Activated CD4-positive, alpha-beta memory T cell treated with anti-CD3 and anti-CD28 coated beads, Interleukin-2, amount 10 ng/mL, durations not matched to agents 7 days and 5 days (primary cell): ENCODE data around the gene FAM20C. TPM values are rescaled to one million over a fixed set of nuclear protein-coding genes. Genes with fewer than 3 reads are reported as not detected.
"Not testable (repeated sequence)": the region's sequence is repeated elsewhere in the genome, so short reads cannot be mapped to it uniquely, and the experiment has no call there.

Experiments
- CTCF ChIA-PET: fragments of 350-600 bp; sonication (Branson Sonifier 250); formaldehyde crosslinking; loops from one replicate; lab custom pipeline; 2021; ENCODE audit warnings: antibody characterized with exemption, inconsistent platforms; lab: Charles Lee
- POLR2A ChIA-PET: fragments of 350-600 bp; sonication (Branson Sonifier 250); formaldehyde crosslinking; loops from one replicate; lab custom pipeline; 2021; ENCODE audit warnings: antibody characterized with exemption; lab: Charles Lee
- DNase-seq: peaks from one replicate; pipeline ENCODE4 v3.0.0-alpha.2; 2020
- H3K27ac Mint-ChIP-seq: one replicate; pipeline ENCODE4 v1.8.0; 2021; ENCODE audit warnings: mild to moderate bottlenecking, mixed read lengths
- H3K27me3 Mint-ChIP-seq: one replicate; pipeline ENCODE4 v1.8.0; 2021; ENCODE audit warnings: mixed read lengths
- H3K36me3 Mint-ChIP-seq: one replicate; pipeline ENCODE4 v1.8.0; 2021; ENCODE audit warnings: low read depth, mixed read lengths
- H3K4me1 Mint-ChIP-seq: one replicate; pipeline ENCODE4 v1.8.0; 2021; ENCODE audit warnings: mixed read lengths
- H3K4me3 Mint-ChIP-seq: one replicate; pipeline ENCODE4 v1.8.0; 2021; ENCODE audit warnings: mild to moderate bottlenecking, mixed read lengths
- H3K9me3 Mint-ChIP-seq: one replicate; pipeline ENCODE4 v1.8.0; 2021; ENCODE audit warnings: mixed read lengths
- total RNA-seq, 2 experiments: library from RNA; stranded (reverse); gene quantifications; one replicate each; pipeline ENCODE4 v1.2.3, GENCODE V29; 2021

FAM20C gene
- total RNA-seq, 2 experiments from 2014 or later, result 0.13 TPM; not detected in 1

DNA sequence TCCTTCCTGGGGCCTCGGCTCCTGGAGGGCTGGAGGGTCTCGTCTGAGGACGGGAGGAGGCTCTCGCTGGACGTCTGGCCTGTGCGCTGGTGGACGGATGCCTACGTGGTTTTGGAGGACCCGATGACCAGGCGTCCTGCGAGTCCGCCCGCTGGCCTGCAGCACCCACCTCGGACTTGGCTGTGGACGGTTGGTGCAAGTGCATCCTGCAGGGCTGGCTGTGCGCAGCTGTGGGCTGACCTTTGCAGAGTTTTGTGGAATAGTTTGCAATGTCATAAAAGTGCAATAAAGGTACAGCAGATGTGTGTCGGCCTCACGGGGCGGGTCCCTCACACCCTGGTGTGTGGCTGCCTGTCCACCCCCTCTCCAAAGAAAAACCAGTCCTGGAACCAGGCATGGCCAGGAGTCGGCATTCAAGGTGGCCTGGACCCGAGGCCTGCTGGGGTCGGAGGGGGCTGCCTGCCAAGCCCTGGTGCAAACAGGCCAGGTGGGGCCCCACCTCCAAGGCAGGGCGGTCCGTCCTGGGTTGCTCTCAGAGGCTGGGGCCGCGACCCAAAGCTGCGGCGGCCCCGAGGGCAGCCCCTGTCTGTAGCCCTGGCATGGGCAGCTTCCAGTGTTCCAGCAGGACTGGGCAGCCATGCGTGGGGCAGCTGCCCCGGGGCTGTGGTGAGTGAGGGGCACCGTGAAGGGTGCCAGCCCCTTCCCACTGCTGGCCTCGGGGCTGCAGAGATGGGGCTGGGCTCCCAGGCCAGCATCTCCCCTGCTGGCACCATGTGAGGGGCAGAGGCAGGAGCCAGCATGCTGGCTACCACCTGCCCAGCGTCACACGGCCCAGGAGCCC lies 68.3 kb downstream of the FAM20C start:
- ChIA-PET CTCF (no interaction called here), POLR2A (no interaction called here)
- Mint-ChIP-seq H3K4me3 (no peak overlapping the region), H3K27ac (no peak overlapping the region), H3K36me3 (peaks cover 11% of the 10 kb centered on the region), H3K9me3 (peaks cover 11% of the 10 kb centered on the region), H3K27me3 (no peaks in the 10 kb centered on the region), H3K4me1 (peaks cover 3% of the 10 kb centered on the region)
- no peak for DNase-seq

- Mint-ChIP-seq H3K27ac (no peak overlapping the region), H3K36me3 (peaks cover 11% of the 10 kb centered on the region), H3K9me3 (peaks cover 11% of the 10 kb centered on the region), H3K4me3 (no peak overlapping the region), H3K27me3 (no peaks in the 10 kb centered on the region), H3K4me1 (peaks cover 3% of the 10 kb centered on the region)
- POLR2A ChIA-PET, result no interaction called here
- DNase-seq, result no peak
- CTCF ChIA-PET, result no interaction called here
Observed at GRCh38 chr7:261341-262250, 69.2 kb downstream of the FAM20C start.

DNA sequence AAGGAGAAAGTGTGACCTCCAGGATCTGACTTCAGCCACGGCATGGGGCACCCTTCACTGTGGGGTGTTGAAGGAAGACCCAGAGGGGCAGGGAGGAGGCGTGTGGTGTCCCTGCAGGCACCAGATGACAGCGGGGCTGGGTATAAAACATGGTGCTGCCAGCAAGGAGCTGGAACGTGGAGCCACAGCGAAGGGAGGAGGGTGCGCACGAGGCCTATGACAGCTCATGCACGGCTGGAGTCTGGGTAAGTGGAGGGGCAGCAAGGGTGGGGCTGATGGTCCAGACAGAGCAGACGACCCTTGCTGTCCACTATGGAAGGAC lies 69.8 kb downstream of the FAM20C start:
- no peak for DNase-seq
- Mint-ChIP-seq H3K4me3 (no peak overlapping the region), H3K9me3 (peaks cover 11% of the 10 kb centered on the region), H3K36me3 (peaks cover 11% of the 10 kb centered on the region), H3K4me1 (peaks cover 3% of the 10 kb centered on the region), H3K27ac (peak overlapping the region; percentile 31), H3K27me3 (no peaks in the 10 kb centered on the region)
- CTCF ChIA-PET, result no interaction called here
- POLR2A ChIA-PET, result no interaction called here

GRCh38 chr7:262631-263311 lies 70.4 kb downstream of the FAM20C start:
- peak overlapping the region; percentile 31 for H3K27ac Mint-ChIP-seq
- H3K4me3 Mint-ChIP-seq, H3K27me3 Mint-ChIP-seq, H3K4me1 Mint-ChIP-seq, CTCF ChIA-PET, POLR2A ChIA-PET: not testable (repeated sequence)
- H3K36me3 Mint-ChIP-seq, result peaks cover 11% of the 10 kb centered on the region
- peaks cover 11% of the 10 kb centered on the region for H3K9me3 Mint-ChIP-seq
- peak; percentile 80 for DNase-seq

DNA sequence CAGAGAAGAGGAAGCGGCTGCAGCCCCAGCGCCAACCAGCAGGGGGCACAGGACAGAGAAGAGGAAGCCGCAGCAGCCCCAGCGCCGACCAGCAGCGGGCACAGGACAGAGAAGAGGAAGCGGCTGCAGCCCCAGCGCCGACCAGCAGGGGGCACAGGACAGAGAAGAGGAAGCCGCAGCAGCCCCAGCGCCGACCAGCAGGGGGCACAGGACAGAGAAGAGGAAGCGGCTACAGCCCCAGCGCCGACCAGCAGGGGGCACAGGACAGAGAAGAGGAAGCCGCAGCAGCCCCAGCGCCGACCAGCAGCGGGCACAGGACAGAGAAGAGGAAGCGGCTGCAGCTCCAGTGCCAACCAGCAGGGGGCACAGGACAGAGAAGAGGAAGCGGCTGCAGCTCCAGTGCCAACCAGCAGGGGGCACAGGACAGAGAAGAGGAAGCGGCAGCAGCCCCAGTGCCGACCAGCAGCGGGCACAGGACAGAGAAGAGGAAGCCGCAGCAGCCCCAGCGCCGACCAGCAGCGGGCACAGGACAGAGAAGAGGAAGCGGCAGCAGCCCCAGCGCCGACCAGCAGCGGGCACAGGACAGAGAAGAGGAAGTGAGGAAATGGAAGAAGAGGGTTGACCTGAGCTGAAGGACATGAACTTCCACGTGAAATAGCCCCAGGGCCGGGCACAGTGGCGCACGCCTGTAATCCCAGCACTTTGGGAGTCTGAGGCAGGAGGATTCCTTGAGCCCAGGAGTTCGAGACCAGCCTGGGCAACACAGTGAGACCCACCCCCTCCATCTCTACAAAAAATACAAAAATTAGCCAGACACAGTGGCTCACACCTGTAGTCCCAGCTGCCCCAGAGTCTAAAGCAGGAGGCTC lies 71.3 kb downstream of the FAM20C start:
- Mint-ChIP-seq H3K9me3 (peaks cover 11% of the 10 kb centered on the region), H3K36me3 (peaks cover 11% of the 10 kb centered on the region)
- CTCF ChIA-PET, result interaction anchor here (0.7 to 1.0 kb wide), 2 partner anchors 16 to 53 kb away, joined by 3 read pairs; no protein-coding TSS in a partner anchor
- H3K27me3 Mint-ChIP-seq, POLR2A ChIA-PET, H3K4me3 Mint-ChIP-seq, H3K27ac Mint-ChIP-seq, H3K4me1 Mint-ChIP-seq: not testable (repeated sequence)
- DNase-seq, result peak; percentile 42

GRCh38 chr7:264541-265191 lies 72.3 kb downstream of the FAM20C start:
- Mint-ChIP-seq H3K27me3 (no peaks in the 10 kb centered on the region), H3K36me3 (peaks cover 11% of the 10 kb centered on the region), H3K4me3 (no peak overlapping the region), H3K4me1 (peaks cover 3% of the 10 kb centered on the region), H3K27ac (no peak overlapping the region), H3K9me3 (peaks cover 11% of the 10 kb centered on the region)
- CTCF ChIA-PET, result no interaction called here
- DNase-seq, result no peak
- POLR2A ChIA-PET, result no interaction called here

DNA sequence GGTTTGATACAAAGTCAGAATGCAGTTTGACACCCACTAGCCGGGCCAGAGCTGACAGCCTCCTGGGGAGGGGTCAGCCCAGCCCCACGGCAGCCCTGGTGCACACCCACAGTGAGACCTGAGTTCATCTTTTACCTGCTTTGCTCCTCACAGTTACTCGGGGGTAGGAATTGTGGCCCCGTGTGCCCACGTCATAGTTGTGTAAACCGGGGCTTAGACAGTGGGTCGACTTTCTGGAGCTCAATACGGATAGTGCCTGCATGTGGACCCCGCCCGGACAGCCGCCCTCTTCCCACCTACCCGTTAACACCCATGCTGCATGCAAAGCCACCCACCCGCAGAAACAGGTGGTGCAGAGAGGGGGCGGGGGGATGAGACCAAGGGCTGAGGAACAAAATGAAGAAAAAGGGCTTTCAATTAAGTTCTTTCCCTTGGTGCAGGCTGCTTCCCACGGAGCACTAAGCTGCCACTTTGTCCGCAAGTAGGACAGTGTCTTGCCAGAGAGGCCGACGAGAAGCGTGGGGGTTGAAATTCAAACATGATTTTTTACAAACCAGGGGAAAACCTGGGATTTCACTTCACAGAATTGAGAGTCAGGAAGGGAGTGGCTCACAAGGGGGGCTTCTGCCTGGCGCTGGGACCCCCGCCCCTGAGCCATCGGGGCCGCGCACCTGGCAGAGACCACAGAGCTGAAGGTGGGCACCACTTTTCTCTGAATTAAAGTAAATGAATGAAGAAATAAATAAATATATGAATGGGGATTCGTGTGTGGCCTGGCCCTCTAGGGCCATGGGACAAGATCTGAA lies 73.0 kb downstream of the FAM20C start:
- Mint-ChIP-seq H3K36me3 (peaks cover 11% of the 10 kb centered on the region), H3K27ac (no peak overlapping the region), H3K4me1 (peaks cover 3% of the 10 kb centered on the region), H3K9me3 (peaks cover 11% of the 10 kb centered on the region), H3K27me3 (no peaks in the 10 kb centered on the region), H3K4me3 (no peak overlapping the region)
- DNase-seq, result no peak
- ChIA-PET CTCF (no interaction called here), POLR2A (no interaction called here)

GRCh38 chr7:265998-266850 lies 73.9 kb downstream of the FAM20C start:
- no peak overlapping the region for H3K4me3 Mint-ChIP-seq
- peaks cover 11% of the 10 kb centered on the region for H3K9me3 Mint-ChIP-seq
- peaks cover 11% of the 10 kb centered on the region for H3K36me3 Mint-ChIP-seq
- CTCF ChIA-PET, result no interaction called here
- no peaks in the 10 kb centered on the region for H3K27me3 Mint-ChIP-seq
- no peak overlapping the region for H3K27ac Mint-ChIP-seq
- no peak for DNase-seq
- POLR2A ChIA-PET, result no interaction called here
- peaks cover 3% of the 10 kb centered on the region for H3K4me1 Mint-ChIP-seq

GRCh38 chr7:266851-267840 lies 74.8 kb downstream of the FAM20C start:
- Mint-ChIP-seq H3K9me3 (peaks cover 5% of the 10 kb centered on the region), H3K27ac (no peak overlapping the region), H3K4me1 (peaks cover 3% of the 10 kb centered on the region), H3K27me3 (no peaks in the 10 kb centered on the region), H3K4me3 (no peak overlapping the region), H3K36me3 (peaks cover 6% of the 10 kb centered on the region)
- ChIA-PET POLR2A (no interaction called here), CTCF (no interaction called here)
- DNase-seq, result no peak

DNA sequence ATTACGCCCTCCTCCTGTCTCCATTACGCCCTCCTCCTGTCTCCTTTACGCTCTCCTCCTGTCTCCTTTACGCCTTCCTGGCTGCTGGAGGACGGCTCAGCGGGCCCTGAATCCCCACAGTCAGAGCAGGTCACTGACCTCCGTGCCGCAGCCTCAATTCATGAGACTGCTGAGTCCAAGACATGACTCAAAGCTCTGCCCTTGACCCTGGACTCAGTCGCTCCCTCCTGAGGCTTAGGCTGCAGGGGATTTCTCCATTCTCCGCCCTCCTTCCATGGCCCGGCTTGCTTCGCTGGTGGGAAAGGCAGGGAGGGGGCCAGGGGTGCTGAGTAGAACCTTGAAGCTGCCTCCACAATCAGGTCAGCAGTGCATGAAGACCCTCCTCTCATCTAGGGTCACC lies 76.6 kb downstream of the FAM20C start:
- ChIA-PET POLR2A (no interaction called here), CTCF (no interaction called here)
- no peaks in the 10 kb centered on the region for H3K27me3 Mint-ChIP-seq
- H3K9me3 Mint-ChIP-seq, result peaks cover 3% of the 10 kb centered on the region
- H3K4me3 Mint-ChIP-seq, result no peak overlapping the region
- H3K4me1 Mint-ChIP-seq, result no peaks in the 10 kb centered on the region
- no peaks in the 10 kb centered on the region for H3K36me3 Mint-ChIP-seq
- DNase-seq, result no peak
- H3K27ac Mint-ChIP-seq, result no peak overlapping the region
